Measurements from ENCODE around the gene PTF1A.

GRCh38 chr10:23147035-23147434, 45.1 kb upstream of the PTF1A start:
- TF ChIP-seq CTCF (IDR thresholded peaks at IDR 0.05; ENCODE audit: low read length) (no peak), EZH2 (optimal IDR thresholded peaks at IDR 0.05; ENCODE audit: low read depth, low read length) (no peak), EZH2phosphoT487 (IDR thresholded peaks at IDR 0.05; ENCODE audit: low read length) (no peak)

Data from MM.1S (cell line).